Measurements from ENCODE around the gene NEAT1. TPM values are rescaled to one million over a fixed set of nuclear protein-coding genes. Genes with fewer than 3 reads are reported as not detected.

The NEAT1 gene
- polyA plus RNA-seq, 3 donors: 98.2 to 228 (median 107) TPM

GRCh38 chr11:65474864-65475263 is 52.3 kb downstream of the NEAT1 start:
- DNase-seq (ENCODE audit: low read depth in 3 of 3, low spot score in 2 of 3): no peak

- no peak for DNase-seq (ENCODE audit: low read depth in 3 of 3, low spot score in 2 of 3)
Measured at GRCh38 chr11:65476632-65477148, 54.1 kb downstream of the NEAT1 start.

- peak in 1 of 3 donors; percentile 87 for DNase-seq (ENCODE audit: low read depth in 3 of 3, low spot score in 2 of 3)
Measured at GRCh38 chr11:65477149-65477965, 54.8 kb downstream of the NEAT1 start.

GRCh38 chr11:65478388-65479183 is 56.0 kb downstream of the NEAT1 start:
- no peak for DNase-seq (ENCODE audit: low read depth in 3 of 3, low spot score in 2 of 3)

- DNase-seq (ENCODE audit: low read depth in 3 of 3, low spot score in 2 of 3): no peak
Measured at GRCh38 chr11:65479184-65480145, 56.9 kb downstream of the NEAT1 start.

GRCh38 chr11:65482306-65482850 is 59.8 kb downstream of the NEAT1 start:
- DNase-seq (ENCODE audit: low read depth in 3 of 3, low spot score in 2 of 3): no peak

GRCh38 chr11:65485920-65486219 is 63.3 kb downstream of the NEAT1 start:
- no peak for DNase-seq (ENCODE audit: low read depth in 3 of 3, low spot score in 2 of 3)

GRCh38 chr11:65486570-65487466 is 64.2 kb downstream of the NEAT1 start:
- no peak for DNase-seq (ENCODE audit: low read depth in 3 of 3, low spot score in 2 of 3)

- peak; percentile 99 for DNase-seq (ENCODE audit: low read depth in 3 of 3, low spot score in 2 of 3)
Measured at GRCh38 chr11:65487467-65488272, 65.1 kb downstream of the NEAT1 start.

GRCh38 chr11:65488273-65489034 is 65.9 kb downstream of the NEAT1 start:
- no peak for DNase-seq (ENCODE audit: low read depth in 3 of 3, low spot score in 2 of 3)

- DNase-seq (ENCODE audit: low read depth in 3 of 3, low spot score in 2 of 3): peak in 1 of 3 donors; percentile 53
Measured at GRCh38 chr11:65489035-65489705, 66.6 kb downstream of the NEAT1 start.

- no peak for DNase-seq (ENCODE audit: low read depth in 3 of 3, low spot score in 2 of 3)
Measured at GRCh38 chr11:65489706-65490320, 67.2 kb downstream of the NEAT1 start.

GRCh38 chr11:65491163-65491465 is 68.5 kb downstream of the NEAT1 start:
- DNase-seq (ENCODE audit: low read depth in 3 of 3, low spot score in 2 of 3): no peak

- no peak for DNase-seq (ENCODE audit: low read depth in 3 of 3, low spot score in 2 of 3)
Measured at GRCh38 chr11:65491614-65492386, 69.2 kb downstream of the NEAT1 start.

GRCh38 chr11:65492387-65492636 is 69.7 kb downstream of the NEAT1 start:
- DNase-seq (ENCODE audit: low read depth in 3 of 3, low spot score in 2 of 3): no peak

GRCh38 chr11:65492637-65493366 is 70.2 kb downstream of the NEAT1 start:
- DNase-seq (ENCODE audit: low read depth in 3 of 3, low spot score in 2 of 3): peak in 1 of 3 donors; percentile 39

Data from right renal cortex interstitium (tissue), 3 donors.